ENCODE measurements around the gene COL4A2.

The COL4A2 gene

DNA sequence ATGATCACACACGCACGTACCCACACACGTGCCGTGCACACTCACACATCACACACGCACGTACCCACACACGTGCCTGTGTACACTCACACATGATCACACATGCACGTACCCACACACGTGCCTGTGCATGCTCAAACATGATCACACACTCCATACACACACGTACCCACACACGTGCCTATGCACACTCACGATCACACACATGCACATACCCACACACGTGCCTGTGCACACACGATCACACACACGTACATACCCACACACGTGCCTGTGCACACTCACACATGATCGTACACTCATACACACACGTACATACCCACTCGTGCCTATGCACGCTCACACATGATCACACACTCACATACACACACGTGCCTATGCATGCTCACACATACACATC is 167.6 kb downstream of the COL4A2 start:
- POLR2A ChIA-PET: no interaction called here
- CTCF ChIA-PET: no interaction called here
- no peak for DNase-seq (ENCODE audit: extremely low spot score)
- no peak for TF ChIP-seq SUZ12 (IDR thresholded peaks at IDR 0.05)
- no peak for TF ChIP-seq ELF4 (IDR thresholded peaks at IDR 0.05)
- no peak for TF ChIP-seq FOXA1 (IDR thresholded peaks at IDR 0.05)
- TF ChIP-seq CTBP1 (IDR thresholded peaks at IDR 0.05; ENCODE audit: borderline replicate concordance): no peak
- TF ChIP-seq FOXK2 (IDR thresholded peaks at IDR 0.05): no peak
- TF ChIP-seq ARNT (IDR thresholded peaks at IDR 0.05): no peak
- no peak for TF ChIP-seq HDGF (IDR thresholded peaks at IDR 0.05; ENCODE audit: borderline replicate concordance)
- no peak for TF ChIP-seq SP1 (IDR thresholded peaks at IDR 0.05)
- no peak for TF ChIP-seq LEF1 (IDR thresholded peaks at IDR 0.05; ENCODE audit: borderline replicate concordance)
- TF ChIP-seq NFRKB (IDR thresholded peaks at IDR 0.05): no peak
- TF ChIP-seq L3MBTL2 (conservative IDR thresholded peaks at IDR 0.05): no peak

DNA sequence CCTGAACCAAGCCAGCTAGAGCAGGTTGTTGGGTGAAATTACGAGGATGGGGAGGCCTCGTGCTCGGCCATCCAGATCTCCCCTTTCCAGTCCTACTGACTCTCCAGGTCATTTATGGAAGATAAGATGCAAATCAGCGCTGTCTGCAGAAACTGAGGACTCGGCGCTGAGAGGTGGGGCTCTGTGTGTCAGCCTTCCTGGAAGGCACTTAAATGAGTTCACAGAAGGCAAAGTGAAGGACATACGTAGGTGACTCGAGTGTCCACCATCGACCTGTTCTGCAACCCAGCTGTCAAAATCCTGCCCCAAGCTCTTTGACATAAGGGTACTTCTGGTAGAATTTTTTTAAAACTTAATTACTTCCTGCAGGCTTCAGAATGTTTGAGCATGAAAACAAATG is 168.0 kb downstream of the COL4A2 start:
- POLR2A ChIA-PET: no interaction called here
- TF ChIP-seq ELF4 (IDR thresholded peaks at IDR 0.05): no peak
- no peak for TF ChIP-seq FOXK2 (IDR thresholded peaks at IDR 0.05)
- no peak for TF ChIP-seq FOXM1 (IDR thresholded peaks at IDR 0.05; ENCODE audit: borderline replicate concordance)
- TF ChIP-seq NFRKB (IDR thresholded peaks at IDR 0.05): no peak
- no peak for TF ChIP-seq ZNF384 (IDR thresholded peaks at IDR 0.05)
- no peak for TF ChIP-seq BHLHE40 (IDR thresholded peaks at IDR 0.05; ENCODE audit: borderline replicate concordance)
- TF ChIP-seq HDGF (IDR thresholded peaks at IDR 0.05; ENCODE audit: borderline replicate concordance): no peak
- TF ChIP-seq L3MBTL2 (conservative IDR thresholded peaks at IDR 0.05): no peak
- no peak for TF ChIP-seq SP1 (IDR thresholded peaks at IDR 0.05)
- no peak for TF ChIP-seq CTBP1 (IDR thresholded peaks at IDR 0.05; ENCODE audit: borderline replicate concordance)
- DNase-seq (ENCODE audit: extremely low spot score): no peak
- CTCF ChIA-PET: no interaction called here

DNA sequence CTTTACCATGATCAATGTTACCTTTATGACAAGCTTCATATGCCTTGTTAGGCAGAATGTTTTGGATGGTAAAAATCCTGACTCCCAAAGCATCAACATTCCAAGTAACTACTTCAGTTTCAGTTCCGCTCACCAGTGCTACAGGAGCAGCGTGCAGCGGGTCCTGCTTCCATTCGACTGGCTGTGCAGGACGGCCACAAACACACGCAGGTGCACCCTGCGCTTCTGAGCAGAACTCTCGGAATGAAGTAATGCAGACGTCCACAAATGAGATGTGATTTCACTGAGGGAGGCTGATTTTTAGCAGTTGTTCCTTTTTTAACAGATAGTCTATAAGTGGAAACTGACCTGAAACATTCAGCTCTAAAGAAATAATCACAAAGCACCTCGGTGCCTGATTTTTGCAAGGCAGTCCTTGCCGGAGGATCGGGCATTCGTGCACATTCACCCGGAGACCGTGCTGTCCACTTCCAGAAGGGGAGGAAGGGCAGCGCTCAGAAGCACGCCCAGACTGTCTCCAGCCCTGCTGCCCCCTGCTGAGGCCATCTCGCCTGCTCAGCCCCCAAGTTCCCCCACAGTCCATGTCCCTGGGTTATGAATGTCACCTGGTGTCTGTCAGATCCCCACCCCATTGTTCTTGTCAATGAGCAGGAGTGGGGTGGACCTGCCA is 168.6 kb downstream of the COL4A2 start:
- ChIA-PET POLR2A (no interaction called here), CTCF (no interaction called here)
- TF ChIP-seq, protein P1, sequence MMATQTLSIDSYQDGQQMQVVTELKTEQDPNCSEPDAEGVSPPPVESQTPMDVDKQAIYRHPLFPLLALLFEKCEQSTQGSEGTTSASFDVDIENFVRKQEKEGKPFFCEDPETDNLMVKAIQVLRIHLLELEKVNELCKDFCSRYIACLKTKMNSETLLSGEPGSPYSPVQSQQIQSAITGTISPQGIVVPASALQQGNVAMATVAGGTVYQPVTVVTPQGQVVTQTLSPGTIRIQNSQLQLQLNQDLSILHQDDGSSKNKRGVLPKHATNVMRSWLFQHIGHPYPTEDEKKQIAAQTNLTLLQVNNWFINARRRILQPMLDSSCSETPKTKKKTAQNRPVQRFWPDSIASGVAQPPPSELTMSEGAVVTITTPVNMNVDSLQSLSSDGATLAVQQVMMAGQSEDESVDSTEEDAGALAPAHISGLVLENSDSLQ (IDR thresholded peaks at IDR 0.05): no peak
- TF ChIP-seq LEF1 (IDR thresholded peaks at IDR 0.05; ENCODE audit: borderline replicate concordance) (no peak), FOXK2 (IDR thresholded peaks at IDR 0.05) (no peak), ARNT (IDR thresholded peaks at IDR 0.05) (no peak), ELF4 (IDR thresholded peaks at IDR 0.05) (no peak), CTBP1 (IDR thresholded peaks at IDR 0.05; ENCODE audit: borderline replicate concordance) (no peak), L3MBTL2 (conservative IDR thresholded peaks at IDR 0.05) (no peak), TARDBP (IDR thresholded peaks at IDR 0.05) (no peak), NFRKB (IDR thresholded peaks at IDR 0.05) (no peak), FOXA1 (IDR thresholded peaks at IDR 0.05) (no peak), HDGF (IDR thresholded peaks at IDR 0.05; ENCODE audit: borderline replicate concordance) (no peak)
- DNase-seq (ENCODE audit: extremely low spot score): no peak

DNA sequence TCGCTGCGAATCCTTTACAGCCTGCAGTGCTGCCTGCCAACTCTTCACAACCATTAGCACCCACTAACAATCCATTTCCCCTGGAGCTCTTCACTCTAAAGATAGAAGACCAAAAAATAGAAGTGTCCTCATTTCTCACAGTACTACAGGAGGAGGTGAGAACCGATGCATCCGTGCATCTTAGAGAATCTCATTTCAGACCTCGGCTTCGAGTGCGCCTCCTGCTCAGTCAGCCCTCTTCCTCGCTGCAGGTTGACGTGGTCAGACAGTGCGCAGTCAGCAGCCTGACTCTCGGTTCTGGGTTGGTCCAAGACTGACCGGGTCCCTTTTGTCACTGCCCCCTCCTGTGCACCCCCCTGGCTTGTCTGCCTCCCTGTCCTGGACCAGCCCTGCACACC is 169.1 kb downstream of the COL4A2 start:
- no peak for DNase-seq (ENCODE audit: extremely low spot score)
- ChIA-PET POLR2A (no interaction called here), CTCF (no interaction called here)
- no peak for TF ChIP-seq CTBP1 (IDR thresholded peaks at IDR 0.05; ENCODE audit: borderline replicate concordance)
- TF ChIP-seq, protein P1 (IDR thresholded peaks at IDR 0.05): no peak
- TF ChIP-seq TARDBP (IDR thresholded peaks at IDR 0.05): no peak
- TF ChIP-seq FOXA1 (IDR thresholded peaks at IDR 0.05): no peak
- TF ChIP-seq FOXK2 (IDR thresholded peaks at IDR 0.05): no peak
- no peak for TF ChIP-seq ZNF384 (IDR thresholded peaks at IDR 0.05)

DNA sequence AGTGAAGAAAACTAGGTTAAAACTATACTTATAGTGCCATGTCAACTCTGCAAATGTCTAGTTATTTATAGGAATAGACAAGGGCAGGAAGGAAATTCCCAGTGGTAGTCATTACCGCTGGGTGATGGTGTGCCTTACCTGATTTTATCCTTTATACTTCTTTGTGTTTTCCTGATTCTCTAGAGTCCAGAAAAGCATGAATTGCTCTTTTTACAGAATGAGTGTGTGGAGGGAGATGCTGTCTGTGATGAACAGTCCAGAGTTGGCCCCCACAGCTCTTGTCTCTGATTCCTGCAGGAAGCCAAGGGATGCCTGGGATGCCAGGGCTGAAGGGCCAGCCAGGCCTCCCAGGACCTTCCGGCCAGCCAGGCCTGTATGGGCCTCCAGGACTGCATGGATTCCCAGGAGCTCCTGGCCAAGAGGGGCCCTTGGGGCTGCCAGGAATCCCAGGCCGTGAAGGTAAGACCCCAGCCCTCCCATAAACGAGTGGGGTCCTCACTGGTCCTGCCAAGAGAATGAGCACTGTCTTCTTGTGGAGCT is 170.7 kb downstream of the COL4A2 start:
- CTCF ChIA-PET: no interaction called here
- POLR2A ChIA-PET: no interaction called here
- no peak for DNase-seq (ENCODE audit: extremely low spot score)
- TF ChIP-seq L3MBTL2 (conservative IDR thresholded peaks at IDR 0.05) (no peak), SP1 (IDR thresholded peaks at IDR 0.05) (no peak), TARDBP (IDR thresholded peaks at IDR 0.05) (no peak), BHLHE40 (IDR thresholded peaks at IDR 0.05; ENCODE audit: borderline replicate concordance) (no peak), ELF4 (IDR thresholded peaks at IDR 0.05) (no peak), HDGF (IDR thresholded peaks at IDR 0.05; ENCODE audit: borderline replicate concordance) (no peak)

DNA sequence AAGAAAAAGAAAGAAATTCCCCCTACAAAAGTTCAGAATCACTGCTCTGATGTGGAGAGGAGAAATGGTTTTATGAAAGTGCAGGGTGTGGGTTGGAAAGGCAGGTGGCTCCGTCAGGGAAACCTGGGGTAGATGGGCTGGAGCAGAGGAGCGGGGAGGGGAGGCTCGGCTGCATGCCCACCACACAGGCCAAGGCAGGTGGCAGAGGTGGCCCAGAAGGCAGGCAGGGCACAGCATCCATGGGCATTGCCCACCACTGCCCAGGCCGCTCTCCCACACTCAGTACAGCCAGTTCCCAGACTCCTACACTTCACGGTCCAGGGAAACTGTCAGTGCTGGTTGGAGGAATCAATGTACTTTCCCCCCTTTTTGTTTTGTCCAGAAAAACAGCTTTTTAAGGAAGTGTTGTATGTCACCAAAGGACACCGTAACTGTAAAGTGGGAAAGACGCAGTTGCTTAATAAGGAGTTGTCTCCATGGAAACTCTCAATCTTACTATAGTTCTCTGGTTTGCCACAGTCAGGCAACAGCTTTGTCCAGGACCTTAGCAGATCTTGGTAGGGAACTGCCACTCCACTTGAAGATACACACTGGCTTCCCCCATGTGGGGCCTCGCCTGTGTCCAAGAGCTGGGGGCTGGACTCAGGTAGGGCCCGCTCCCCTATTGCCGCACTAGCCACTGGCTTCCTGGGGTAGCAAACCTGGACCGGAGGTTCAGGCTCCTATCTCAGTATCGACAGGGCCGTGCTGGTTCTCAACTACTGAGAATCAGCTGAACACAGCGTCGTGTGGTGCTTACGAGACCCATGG is 171.5 kb downstream of the COL4A2 start:
- no peak for DNase-seq (ENCODE audit: extremely low spot score)
- ChIA-PET CTCF (interaction anchor here (0.6 to 0.7 kb wide), 2 partner anchors 20 to 23 kb away, joined by 3 read pairs; no protein-coding TSS in a partner anchor), POLR2A (no interaction called here)
- no peak for TF ChIP-seq ARNT (IDR thresholded peaks at IDR 0.05)
- no peak for TF ChIP-seq HDGF (IDR thresholded peaks at IDR 0.05; ENCODE audit: borderline replicate concordance)
- TF ChIP-seq, protein P1 (IDR thresholded peaks at IDR 0.05): no peak
- TF ChIP-seq ELF4 (IDR thresholded peaks at IDR 0.05): no peak
